KMS-11 (cell line): ENCODE results near the gene DNM3.
A peak's percentile ranks its signal among the peaks of the same experiment; 100 is the strongest.

Experiments
- H2AFZ ChIP-seq: fragments of 200-600 bp; sonication (generic); 2 replicates; pipeline ENCODE4 v1.6.1; 2016; ENCODE audit warnings: antibody characterized with exemption, mixed run types, low read depth
- H3K27ac ChIP-seq: fragments of 200-600 bp; sonication (generic); 2 replicates; pipeline ENCODE4 v1.6.1; 2016; ENCODE audit warnings: mild to moderate bottlenecking, mixed run types
- H3K27me3 ChIP-seq: fragments of 200-600 bp; sonication (generic); 2 replicates; pipeline ENCODE4 v1.6.1; 2017; ENCODE audit warnings: mild to moderate bottlenecking, low read depth, mixed run types, moderate library complexity; ENCODE audit not compliant: insufficient read depth
- H3K36me3 ChIP-seq: fragments of 200-600 bp; sonication (generic); 2 replicates; pipeline ENCODE4 v1.6.1; 2017; ENCODE audit warnings: mild to moderate bottlenecking, mixed run types; ENCODE audit not compliant: insufficient read depth
- H3K4me1 ChIP-seq: fragments of 200-600 bp; sonication (generic); 2 replicates; pipeline ENCODE4 v1.6.1; 2016; ENCODE audit warnings: mild to moderate bottlenecking, low read depth, mixed run types; ENCODE audit not compliant: poor library complexity, severe bottlenecking
- H3K4me2 ChIP-seq: fragments of 200-600 bp; sonication (generic); 2 replicates; pipeline ENCODE4 v1.7.0; 2016; ENCODE audit warnings: mild to moderate bottlenecking, mixed run types
- H3K4me3 ChIP-seq: fragments of 200-600 bp; sonication (generic); IDR thresholded peaks from 2 replicates; pipeline ENCODE4 v1.6.1; 2017; ENCODE audit warnings: low read depth, low read length, mixed read lengths; ENCODE audit not compliant: insufficient read depth
- H3K79me2 ChIP-seq: fragments of 200-600 bp; sonication (generic); 2 replicates; pipeline ENCODE4 v1.6.1; 2016; ENCODE audit warnings: low read depth, mixed run types; ENCODE audit not compliant: insufficient read depth
- H3K9ac ChIP-seq: fragments of 200-600 bp; sonication (generic); 2 replicates; pipeline ENCODE4 v1.6.1; 2016; ENCODE audit warnings: mild to moderate bottlenecking, mixed run types
- H4K20me1 ChIP-seq: fragments of 200-600 bp; sonication (generic); 2 replicates; pipeline ENCODE4 v1.6.1; 2016; ENCODE audit warnings: mild to moderate bottlenecking, mixed run types; ENCODE audit not compliant: insufficient read depth
- TF ChIP-seq, protein P1 (sequence below): fragments of 200-600 bp; sonication (generic); conservative IDR thresholded peaks from 2 replicates; pipeline ENCODE4 v1.6.1; 2017; ENCODE audit warnings: low read depth, mild to moderate bottlenecking, antibody characterized with exemption, low read length, moderate library complexity, mixed read lengths

DNM3 gene

DNA sequence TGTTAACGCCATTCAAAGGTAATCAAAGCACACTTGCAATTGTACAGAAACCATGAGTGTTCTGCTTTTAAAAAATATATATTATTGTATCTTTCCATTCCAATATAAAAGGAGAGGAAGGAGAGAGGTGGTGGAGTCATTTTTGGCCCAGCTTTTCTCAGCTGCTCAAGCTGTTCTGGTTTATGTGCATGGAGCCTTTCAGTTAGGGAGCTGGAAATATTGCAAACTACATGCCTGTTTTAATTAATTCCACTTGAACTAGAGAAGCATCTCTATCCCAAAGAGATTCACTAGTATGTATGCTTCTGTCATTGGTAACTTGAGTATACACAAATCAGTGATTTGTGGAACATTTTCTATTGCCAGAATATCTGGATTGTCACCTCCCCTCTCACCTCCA lies 550.7 kb downstream of the DNM3 start:
- peaks cover 36% of the 10 kb centered on the region for H3K4me1 ChIP-seq
- no peak overlapping the region for H3K4me3 ChIP-seq
- H3K4me2 ChIP-seq: no peak overlapping the region

DNA sequence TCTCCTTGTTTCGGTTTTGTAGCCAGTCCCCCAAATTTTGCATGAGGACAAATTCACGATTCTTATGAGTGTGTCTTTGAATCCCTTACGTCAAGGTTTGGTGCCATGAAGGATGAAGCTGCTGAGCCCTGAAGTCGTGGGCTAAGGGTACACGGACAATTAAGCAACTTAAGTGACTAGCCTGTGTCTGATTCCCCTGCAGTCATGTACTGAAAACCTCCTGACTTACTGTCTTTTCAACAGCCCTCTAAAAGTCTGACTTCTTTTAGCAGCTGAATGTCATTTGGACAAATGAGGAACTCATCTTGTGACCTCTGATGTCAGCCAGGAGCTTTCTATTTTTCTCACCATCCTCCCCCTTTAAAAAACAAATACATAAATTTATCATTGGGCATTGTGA lies 552.1 kb downstream of the DNM3 start:
- Histone ChIP-seq H3K9ac (no peak overlapping the region), H3K4me3 (no peak overlapping the region), H3K36me3 (no peaks in the 10 kb centered on the region), H3K79me2 (no peaks in the 10 kb centered on the region), H3K4me2 (0 out of 2 replicates have a peak overlapping the region, but pooled peaks have one; percentile 37), H4K20me1 (no peaks in the 10 kb centered on the region), H3K27me3 (peaks cover 5% of the 10 kb centered on the region; the same call in 1 of the 2 replicates), H3K4me1 (peaks cover 36% of the 10 kb centered on the region), H3K27ac (no peak overlapping the region), H2AFZ (no peak overlapping the region)
- TF ChIP-seq, protein P1, sequence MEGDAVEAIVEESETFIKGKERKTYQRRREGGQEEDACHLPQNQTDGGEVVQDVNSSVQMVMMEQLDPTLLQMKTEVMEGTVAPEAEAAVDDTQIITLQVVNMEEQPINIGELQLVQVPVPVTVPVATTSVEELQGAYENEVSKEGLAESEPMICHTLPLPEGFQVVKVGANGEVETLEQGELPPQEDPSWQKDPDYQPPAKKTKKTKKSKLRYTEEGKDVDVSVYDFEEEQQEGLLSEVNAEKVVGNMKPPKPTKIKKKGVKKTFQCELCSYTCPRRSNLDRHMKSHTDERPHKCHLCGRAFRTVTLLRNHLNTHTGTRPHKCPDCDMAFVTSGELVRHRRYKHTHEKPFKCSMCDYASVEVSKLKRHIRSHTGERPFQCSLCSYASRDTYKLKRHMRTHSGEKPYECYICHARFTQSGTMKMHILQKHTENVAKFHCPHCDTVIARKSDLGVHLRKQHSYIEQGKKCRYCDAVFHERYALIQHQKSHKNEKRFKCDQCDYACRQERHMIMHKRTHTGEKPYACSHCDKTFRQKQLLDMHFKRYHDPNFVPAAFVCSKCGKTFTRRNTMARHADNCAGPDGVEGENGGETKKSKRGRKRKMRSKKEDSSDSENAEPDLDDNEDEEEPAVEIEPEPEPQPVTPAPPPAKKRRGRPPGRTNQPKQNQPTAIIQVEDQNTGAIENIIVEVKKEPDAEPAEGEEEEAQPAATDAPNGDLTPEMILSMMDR: no peak

More for the DNA sequence above, 550.7 kb downstream of the DNM3 start:
- Histone ChIP-seq H2AFZ (no peak overlapping the region), H3K27ac (no peak overlapping the region), H3K27me3 (peaks cover 5% of the 10 kb centered on the region; the same call in 1 of the 2 replicates), H3K36me3 (no peaks in the 10 kb centered on the region), H4K20me1 (no peaks in the 10 kb centered on the region), H3K9ac (no peak overlapping the region), H3K79me2 (no peaks in the 10 kb centered on the region)
- TF ChIP-seq, protein P1: no peak

DNA sequence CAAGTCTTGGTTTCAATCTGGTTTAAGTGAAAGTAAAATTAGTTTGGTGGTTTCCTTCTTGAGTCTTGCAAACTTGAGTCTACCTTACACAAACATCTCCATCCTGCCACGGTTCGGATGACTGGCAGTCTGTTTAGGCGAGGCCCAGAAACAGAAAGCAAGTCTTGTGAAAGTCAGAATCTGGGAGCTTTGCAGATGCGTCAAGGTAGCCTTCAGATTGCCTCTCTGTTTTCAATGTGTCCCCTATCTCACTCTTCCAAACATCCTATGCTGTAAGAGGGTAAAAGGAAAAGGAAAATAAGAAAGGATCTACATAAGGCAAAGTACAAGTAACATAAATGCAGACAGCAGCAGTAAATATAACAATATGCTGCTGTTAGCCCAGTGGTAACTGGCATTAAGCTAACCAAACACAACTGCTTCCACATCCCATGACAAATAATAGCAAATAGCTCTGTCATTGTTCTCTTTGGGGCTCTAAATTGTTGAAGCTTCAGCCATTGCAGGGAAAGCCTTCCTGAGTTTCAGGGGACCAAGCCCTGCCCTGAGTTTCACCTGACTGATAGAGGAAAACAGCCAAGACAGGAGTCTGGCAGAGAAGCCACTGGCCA lies 552.9 kb downstream of the DNM3 start:
- H3K36me3 ChIP-seq: no peaks in the 10 kb centered on the region
- H3K4me3 ChIP-seq: no peak overlapping the region
- H2AFZ ChIP-seq: no peak overlapping the region
- no peaks in the 10 kb centered on the region for H3K79me2 ChIP-seq
- no peak overlapping the region for H3K9ac ChIP-seq
- H3K27ac ChIP-seq: no peak overlapping the region
- H3K27me3 ChIP-seq: peaks cover 5% of the 10 kb centered on the region; the same call in 1 of the 2 replicates
- H4K20me1 ChIP-seq: no peaks in the 10 kb centered on the region
- TF ChIP-seq, protein P1: no peak
- H3K4me1 ChIP-seq: peaks cover 36% of the 10 kb centered on the region
- H3K4me2 ChIP-seq: peak overlapping the region; percentile 37

GRCh38 chr1:172394811-172395210 lies 553.5 kb downstream of the DNM3 start:
- Histone ChIP-seq H3K4me2 (peak overlapping the region; percentile 37), H3K4me3 (no peak overlapping the region), H3K79me2 (no peaks in the 10 kb centered on the region), H2AFZ (no peak overlapping the region), H3K36me3 (no peaks in the 10 kb centered on the region), H3K27ac (no peak overlapping the region), H3K27me3 (peaks cover 5% of the 10 kb centered on the region; the same call in 1 of the 2 replicates), H4K20me1 (no peaks in the 10 kb centered on the region), H3K4me1 (peaks cover 36% of the 10 kb centered on the region), H3K9ac (no peak overlapping the region)
- TF ChIP-seq, protein P1: no peak
